ENCODE data around the gene NSD1.

Gene NSD1

DNA sequence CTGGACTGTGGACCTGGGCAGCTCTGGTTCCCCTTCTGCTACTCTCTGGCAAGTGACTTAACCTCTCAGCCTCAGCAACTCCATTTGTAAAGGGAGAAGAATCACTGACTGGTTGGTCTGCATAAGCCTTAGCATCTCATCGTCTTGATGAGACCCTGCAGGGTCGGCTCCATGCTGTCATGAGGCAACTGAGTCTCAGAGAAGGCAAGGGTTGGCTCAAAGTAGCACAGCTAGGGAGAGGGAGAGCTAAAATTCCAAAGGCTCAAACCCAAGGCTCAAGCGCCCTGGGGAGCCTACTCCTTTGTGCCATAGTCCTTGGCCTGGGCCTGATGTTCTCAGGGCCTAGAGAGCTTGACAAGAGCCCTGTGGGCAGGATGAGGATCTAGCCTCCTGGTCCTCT is 42.3 kb upstream of the NSD1 start:
- no peak overlapping the region for H3K4me3 ChIP-seq (ENCODE audit: low read depth, low read length)
- no peaks in the 10 kb centered on the region for H3K27me3 ChIP-seq (ENCODE audit: control insufficient read depth, insufficient read depth, low read length)
- H3K27ac ChIP-seq (ENCODE audit: low read depth, low read length) = no peak overlapping the region
- H3K9me3 ChIP-seq (ENCODE audit: control insufficient read depth, insufficient read depth, low read depth, low read length) = no peaks in the 10 kb centered on the region
- H3K4me1 ChIP-seq (ENCODE audit: control insufficient read depth, insufficient read depth, low read length) = peaks cover 5% of the 10 kb centered on the region
- H3K9ac ChIP-seq (ENCODE audit: low read length) = no peak overlapping the region
- peaks cover 66% of the 10 kb centered on the region for H3K36me3 ChIP-seq (ENCODE audit: control insufficient read depth, insufficient read depth, low read length)

GRCh38 chr5:177092178-177093081 is 41.1 kb upstream of the NSD1 start:
- peaks cover 3% of the 10 kb centered on the region for H3K4me1 ChIP-seq (ENCODE audit: control insufficient read depth, insufficient read depth, low read length)
- no peaks in the 10 kb centered on the region for H3K27me3 ChIP-seq (ENCODE audit: control insufficient read depth, insufficient read depth, low read length)
- no peaks in the 10 kb centered on the region for H3K9me3 ChIP-seq (ENCODE audit: control insufficient read depth, insufficient read depth, low read depth, low read length)
- no peak overlapping the region for H3K4me3 ChIP-seq (ENCODE audit: low read depth, low read length)
- no peak overlapping the region for H3K9ac ChIP-seq (ENCODE audit: low read length)
- H3K36me3 ChIP-seq (ENCODE audit: control insufficient read depth, insufficient read depth, low read length) = peaks cover 76% of the 10 kb centered on the region
- no peak overlapping the region for H3K27ac ChIP-seq (ENCODE audit: low read depth, low read length)

GRCh38 chr5:177093082-177093712 is 40.4 kb upstream of the NSD1 start:
- H3K9me3 ChIP-seq (ENCODE audit: control insufficient read depth, insufficient read depth, low read depth, low read length) = no peaks in the 10 kb centered on the region
- peaks cover 79% of the 10 kb centered on the region for H3K36me3 ChIP-seq (ENCODE audit: control insufficient read depth, insufficient read depth, low read length)
- H3K4me1 ChIP-seq (ENCODE audit: control insufficient read depth, insufficient read depth, low read length) = peaks cover 5% of the 10 kb centered on the region
- H3K27me3 ChIP-seq (ENCODE audit: control insufficient read depth, insufficient read depth, low read length) = no peaks in the 10 kb centered on the region
- no peak overlapping the region for H3K9ac ChIP-seq (ENCODE audit: low read length)
- H3K27ac ChIP-seq (ENCODE audit: low read depth, low read length) = no peak overlapping the region
- no peak overlapping the region for H3K4me3 ChIP-seq (ENCODE audit: low read depth, low read length)

GRCh38 chr5:177093803-177094202 is 39.8 kb upstream of the NSD1 start:
- Histone ChIP-seq H3K4me1 (ENCODE audit: control insufficient read depth, insufficient read depth, low read length) (peaks cover 8% of the 10 kb centered on the region; the same call in 1 of the 2 replicates), H3K27me3 (ENCODE audit: control insufficient read depth, insufficient read depth, low read length) (no peaks in the 10 kb centered on the region), H3K9me3 (ENCODE audit: control insufficient read depth, insufficient read depth, low read depth, low read length) (no peaks in the 10 kb centered on the region), H3K27ac (ENCODE audit: low read depth, low read length) (no peak overlapping the region), H3K4me3 (ENCODE audit: low read depth, low read length) (no peak overlapping the region), H3K9ac (ENCODE audit: low read length) (no peak overlapping the region), H3K36me3 (ENCODE audit: control insufficient read depth, insufficient read depth, low read length) (peaks cover 79% of the 10 kb centered on the region)

DNA sequence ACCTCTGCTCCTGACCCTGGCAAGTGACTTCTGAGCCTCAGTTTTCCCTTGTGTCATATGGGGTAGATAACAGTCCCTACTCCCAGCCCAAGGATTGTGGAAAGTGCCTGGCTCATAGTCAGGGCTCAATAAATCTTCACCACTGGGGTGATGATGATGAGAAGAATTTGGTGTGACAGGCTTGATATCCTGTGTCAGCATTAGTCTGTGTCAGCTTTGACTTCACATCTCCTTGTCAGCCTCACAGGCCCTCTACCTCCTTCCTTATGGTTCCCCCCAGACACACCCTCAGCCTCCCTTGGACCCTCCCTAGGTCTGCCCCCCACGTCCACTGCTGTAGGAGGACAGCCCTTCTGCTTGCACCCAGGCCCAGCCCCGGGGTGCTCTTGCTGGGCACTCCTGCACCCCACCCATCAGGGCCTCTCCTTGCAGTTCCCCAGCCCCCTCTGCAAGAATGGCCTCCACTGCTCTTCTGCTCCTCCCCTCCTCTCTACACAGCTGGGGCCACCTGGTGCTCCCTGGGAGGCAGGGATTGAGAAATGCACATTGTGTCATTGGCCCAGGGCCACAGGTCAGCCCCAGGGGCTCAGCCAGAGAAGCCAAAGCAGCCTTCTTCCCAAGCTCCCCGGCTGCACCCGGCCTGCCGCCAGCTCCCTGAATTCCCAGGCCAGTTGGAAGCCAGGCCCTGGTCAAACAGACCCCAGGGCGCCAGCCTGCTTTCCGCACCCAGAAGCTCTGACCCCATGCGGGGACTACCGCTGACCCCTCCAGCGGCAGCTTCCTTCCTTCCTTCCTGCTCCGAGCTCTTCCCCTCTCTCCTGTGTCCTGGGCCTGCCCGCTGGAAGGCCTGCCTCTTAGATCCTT is 39.1 kb upstream of the NSD1 start:
- H3K9me3 ChIP-seq (ENCODE audit: control insufficient read depth, insufficient read depth, low read depth, low read length) = no peaks in the 10 kb centered on the region
- H3K27me3 ChIP-seq (ENCODE audit: control insufficient read depth, insufficient read depth, low read length) = no peaks in the 10 kb centered on the region
- no peak overlapping the region for H3K9ac ChIP-seq (ENCODE audit: low read length)
- H3K4me1 ChIP-seq (ENCODE audit: control insufficient read depth, insufficient read depth, low read length) = peaks cover 14% of the 10 kb centered on the region; the same call in 1 of the 2 replicates
- no peak overlapping the region for H3K4me3 ChIP-seq (ENCODE audit: low read depth, low read length)
- peaks cover 77% of the 10 kb centered on the region for H3K36me3 ChIP-seq (ENCODE audit: control insufficient read depth, insufficient read depth, low read length)
- no peak overlapping the region for H3K27ac ChIP-seq (ENCODE audit: low read depth, low read length)

DNA sequence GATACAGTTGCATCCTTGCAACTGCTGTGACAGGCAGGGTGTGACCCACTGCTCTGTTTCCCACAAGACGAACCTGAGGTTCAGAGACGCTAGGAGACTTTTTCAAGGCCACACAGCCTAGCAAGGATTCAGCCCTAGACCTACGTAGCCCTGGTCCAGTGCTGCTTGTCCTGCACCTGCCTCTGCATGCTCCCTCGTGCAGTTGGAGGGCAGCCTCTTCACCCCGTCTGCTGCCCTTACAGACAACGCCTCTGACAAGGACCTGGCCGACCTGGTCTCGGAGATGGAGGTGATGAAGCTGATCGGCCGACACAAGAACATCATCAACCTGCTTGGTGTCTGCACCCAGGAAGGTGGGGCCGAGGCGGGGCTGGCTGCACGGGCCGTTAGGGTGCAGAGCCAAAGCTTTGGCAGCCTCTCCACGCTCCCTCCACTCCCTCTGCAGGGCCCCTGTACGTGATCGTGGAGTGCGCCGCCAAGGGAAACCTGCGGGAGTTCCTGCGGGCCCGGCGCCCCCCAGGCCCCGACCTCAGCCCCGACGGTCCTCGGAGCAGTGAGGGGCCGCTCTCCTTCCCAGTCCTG is 38.4 kb upstream of the NSD1 start:
- Histone ChIP-seq H3K4me3 (ENCODE audit: low read depth, low read length) (no peak overlapping the region), H3K9ac (ENCODE audit: low read length) (no peak overlapping the region), H3K27me3 (ENCODE audit: control insufficient read depth, insufficient read depth, low read length) (no peaks in the 10 kb centered on the region), H3K27ac (ENCODE audit: low read depth, low read length) (no peak overlapping the region), H3K4me1 (ENCODE audit: control insufficient read depth, insufficient read depth, low read length) (peaks cover 17% of the 10 kb centered on the region; the same call in 1 of the 2 replicates), H3K36me3 (ENCODE audit: control insufficient read depth, insufficient read depth, low read length) (peaks cover 70% of the 10 kb centered on the region), H3K9me3 (ENCODE audit: control insufficient read depth, insufficient read depth, low read depth, low read length) (no peaks in the 10 kb centered on the region)

GRCh38 chr5:177096162-177097015 is 37.2 kb upstream of the NSD1 start:
- Histone ChIP-seq H3K9me3 (ENCODE audit: control insufficient read depth, insufficient read depth, low read depth, low read length) (no peaks in the 10 kb centered on the region), H3K4me1 (ENCODE audit: control insufficient read depth, insufficient read depth, low read length) (peaks cover 17% of the 10 kb centered on the region; the same call in 1 of the 2 replicates), H3K27ac (ENCODE audit: low read depth, low read length) (no peak overlapping the region)

GRCh38 chr5:177097016-177097985 is 36.3 kb upstream of the NSD1 start:
- Histone ChIP-seq H3K27me3 (ENCODE audit: control insufficient read depth, insufficient read depth, low read length) (no peaks in the 10 kb centered on the region), H3K27ac (ENCODE audit: low read depth, low read length) (no peak overlapping the region), H3K36me3 (ENCODE audit: control insufficient read depth, insufficient read depth, low read length) (peaks cover 50% of the 10 kb centered on the region), H3K9ac (ENCODE audit: low read length) (no peak overlapping the region), H3K4me1 (ENCODE audit: control insufficient read depth, insufficient read depth, low read length) (peaks cover 17% of the 10 kb centered on the region; the same call in 1 of the 2 replicates), H3K4me3 (ENCODE audit: low read depth, low read length) (no peak overlapping the region), H3K9me3 (ENCODE audit: control insufficient read depth, insufficient read depth, low read depth, low read length) (no peaks in the 10 kb centered on the region)

More at GRCh38 chr5:177096162-177097015, 37.2 kb upstream of the NSD1 start:
- no peaks in the 10 kb centered on the region for H3K27me3 ChIP-seq (ENCODE audit: control insufficient read depth, insufficient read depth, low read length)
- no peak overlapping the region for H3K4me3 ChIP-seq (ENCODE audit: low read depth, low read length)
- peaks cover 59% of the 10 kb centered on the region for H3K36me3 ChIP-seq (ENCODE audit: control insufficient read depth, insufficient read depth, low read length)
- no peak overlapping the region for H3K9ac ChIP-seq (ENCODE audit: low read length)

- Histone ChIP-seq H3K9ac (ENCODE audit: low read length) (no peak overlapping the region), H3K27ac (ENCODE audit: low read depth, low read length) (no peak overlapping the region), H3K36me3 (ENCODE audit: control insufficient read depth, insufficient read depth, low read length) (peaks cover 42% of the 10 kb centered on the region)
Observed at GRCh38 chr5:177098120-177098469, 35.5 kb upstream of the NSD1 start.

More at GRCh38 chr5:177098120-177098469, 35.5 kb upstream of the NSD1 start:
- Histone ChIP-seq H3K4me3 (ENCODE audit: low read depth, low read length) (no peak overlapping the region), H3K4me1 (ENCODE audit: control insufficient read depth, insufficient read depth, low read length) (peaks cover 17% of the 10 kb centered on the region; the same call in 1 of the 2 replicates), H3K27me3 (ENCODE audit: control insufficient read depth, insufficient read depth, low read length) (no peaks in the 10 kb centered on the region), H3K9me3 (ENCODE audit: control insufficient read depth, insufficient read depth, low read depth, low read length) (no peaks in the 10 kb centered on the region)

Data from HUES6 (cell line).